Right lobe of liver (tissue), 6 donors: ENCODE measurements around the gene FYCO1. TPM values are rescaled to one million over a fixed set of nuclear protein-coding genes. Genes with fewer than 3 reads are reported as not detected.

Experiments
- ATAC-seq, 4 donors: fragments of 200-7000 bp; cut with Tn5 transposase; one replicate each; pipeline ENCODE4 v1.9.1; 2020; ENCODE audit warnings: mild to moderate bottlenecking in 4 of 4, moderate library complexity in 4 of 4
- DNase-seq, 3 donors: peaks; one replicate each; pipeline ENCODE4 v3.0.0-alpha.2; 2020
- H3K27ac ChIP-seq, 3 donors: fragments of 200-600 bp; one replicate each; pipeline ENCODE4 v1.8.0; 2022
- H3K27me3 ChIP-seq, 2 donors: fragments of 200-600 bp; one replicate each; pipeline ENCODE4 v1.8.0; 2022
- H3K36me3 ChIP-seq, 4 donors: fragments of 200-600 bp; sonication (generic) in 1 of 4; one replicate each; pipeline versions ENCODE4 v1.5.1 to v1.8.0; 2017 to 2022; ENCODE audit warnings: control low read depth in 1 of 4
- H3K4me1 ChIP-seq, 4 donors: fragments of 200-600 bp; sonication (generic) in 1 of 4; one replicate each; pipeline versions ENCODE4 v1.5.1 to v1.8.0; 2017 to 2022; ENCODE audit warnings: control low read depth in 1 of 4
- H3K4me3 ChIP-seq, 3 donors: fragments of 200-600 bp; one replicate each; pipeline ENCODE4 v1.8.0; 2022
- H3K9me3 ChIP-seq, 4 donors: fragments of 200-600 bp; sonication (generic) in 1 of 4; one replicate each; pipeline versions ENCODE4 v1.5.1 to v1.8.0; 2017 to 2022; ENCODE audit warnings: control low read depth in 1 of 4
- CTCF ChIP-seq, 4 donors: fragments of 200-600 bp in 3 of 4; fragments of 450-650 bp in 1 of 4; IDR thresholded peaks; one replicate each; pipeline versions ENCODE4 v1.5.1 to v1.8.0; 2016 to 2022; ENCODE audit warnings: antibody characterized with exemption in 4 of 4, mild to moderate bottlenecking in 2 of 4
- POLR2A ChIP-seq: fragments of 450-650 bp; IDR thresholded peaks from one replicate; pipeline ENCODE4 v1.6.1; 2017; ENCODE audit warnings: antibody characterized with exemption, mild to moderate bottlenecking
- WGBS: methylation state at CpG from one replicate; pipeline ENCODE4 v1.1.6; 2018; ENCODE audit warnings: low coverage, low lambda C conversion rate; ENCODE audit not compliant: insufficient coverage; ENCODE audit errors: missing lambda C conversion rate; 5-methylcytosine and 5-hydroxymethylcytosine counted together
- intact Hi-C, 2 donors: fragments of 100-400 bp; cut with DNase I; formaldehyde crosslinking; loops; one replicate each; pipeline versions ENCODE4 v1.11.2 to v1.14.1; 2022
- total RNA-seq, 6 experiments: library from RNA; depleted of rRNA in 2 of 6; stranded (reverse); fragments of >200 nt in 2 of 6; fragmentation: NEBNext Ultra II Directional in 3 of 6; extraction: Animal tissue kit (Norgen Biotek cat#: 25700) in 3 of 6; gene quantifications; one replicate each; pipeline versions ENCODE4 v1.1.0 to v1.2.4, GENCODE V29; 2016 to 2023
- donor health status: DM: no; HTN: yes; CAD: no.
- donor health status: DM: no; HTN: no; CAD: no.
- donor health status: DM: no; HTN: no; CAD: no.
- donor health status: DM: no; HTN: yes; CAD: no.
- donor health status: DM: no; HTN: yes; CAD: no.

The FYCO1 gene
- total RNA-seq, 6 experiments from 2014 or later: 16.0 to 22.0 (median 21.0) TPM

DNA sequence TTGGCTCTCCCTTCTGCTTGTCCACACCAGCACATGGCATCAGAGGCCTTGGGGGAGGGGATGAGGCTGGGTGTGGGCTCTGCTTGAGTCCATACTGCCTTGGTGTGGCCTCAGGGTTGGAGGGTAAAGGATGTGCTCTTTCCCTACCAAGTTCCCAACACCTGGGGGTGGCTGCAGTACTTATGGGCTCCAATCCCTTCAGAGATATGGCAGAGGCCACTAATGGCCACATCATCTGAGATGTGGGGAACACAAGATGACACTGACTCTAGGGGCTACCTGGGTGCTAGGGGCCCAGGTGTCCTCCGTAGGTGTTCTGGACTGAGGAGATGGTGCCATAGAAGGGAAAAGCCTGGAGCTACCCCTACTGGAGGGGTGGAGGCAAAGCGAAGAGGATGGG is 45.5 kb downstream of the FYCO1 start:
- no peak for ATAC-seq
- Histone ChIP-seq H3K27ac (no peak overlapping the region), H3K4me3 (no peak overlapping the region), H3K36me3 (peaks cover 3 to 75% (median 20%) of the 10 kb centered on the region in 4 donors), H3K4me1 (peaks cover 0 to 5% (median 0%) of the 10 kb centered on the region in 4 donors), H3K9me3 (no peaks in the 10 kb centered on the region), H3K27me3 (no peaks in the 10 kb centered on the region)
- intact Hi-C loops: no loop called here
- TF ChIP-seq POLR2A (no peak), CTCF (IDR thresholded peaks at IDR 0.05) (no peak)
- DNase-seq: no peak
- WGBS: 92% methylated on average over 2 of the region's 2 CpGs

DNA sequence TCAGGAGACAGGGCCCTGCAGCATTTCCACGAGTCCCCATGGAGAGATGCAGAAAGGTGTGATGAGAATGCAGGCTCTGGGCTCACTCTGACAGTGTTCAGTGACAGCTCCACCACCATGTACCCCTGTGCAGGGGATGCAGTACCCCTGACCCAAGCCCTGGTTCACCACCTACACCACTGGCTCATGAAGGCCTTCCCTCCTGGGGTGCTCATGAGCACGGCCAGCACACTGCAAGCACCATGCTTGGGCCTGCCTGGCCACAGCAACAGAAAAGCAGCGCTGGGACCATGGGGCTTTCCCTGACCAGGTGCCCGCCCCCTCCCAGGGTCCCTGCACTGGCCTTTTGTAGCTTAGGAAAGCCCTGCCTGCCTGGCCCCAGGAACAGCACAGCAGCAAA is 46.2 kb downstream of the FYCO1 start:
- no peak for DNase-seq
- no peak for ATAC-seq
- TF ChIP-seq POLR2A (no peak), CTCF (IDR thresholded peaks at IDR 0.05) (no peak)
- 83% methylated on average over 1 of the region's 4 CpGs for WGBS
- Histone ChIP-seq H3K9me3 (no peaks in the 10 kb centered on the region), H3K36me3 (peaks cover 0 to 68% (median 19%) of the 10 kb centered on the region in 4 donors), H3K4me1 (peaks cover 0 to 5% (median 0%) of the 10 kb centered on the region in 4 donors), H3K27me3 (no peaks in the 10 kb centered on the region), H3K27ac (no peak overlapping the region), H3K4me3 (no peak overlapping the region)
- intact Hi-C loops: no loop called here

DNA sequence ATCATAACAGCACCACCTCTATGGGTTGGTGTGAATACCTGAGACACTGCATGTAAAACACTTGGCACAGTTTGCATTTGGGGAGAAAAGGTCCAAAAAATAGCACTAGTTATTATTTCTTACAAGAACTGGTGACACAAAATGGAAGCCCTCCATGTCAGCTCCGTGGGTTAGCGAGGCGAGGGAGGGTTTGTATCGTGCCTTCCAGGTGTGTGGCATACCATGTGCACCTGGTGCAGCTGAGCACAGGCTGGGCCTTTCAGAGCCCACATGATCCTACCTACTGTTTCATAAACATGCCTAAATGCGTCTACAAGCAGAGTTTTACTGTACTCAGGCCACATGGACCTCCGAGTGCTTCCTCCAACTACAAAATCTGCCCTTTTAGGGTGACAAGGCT is 46.7 kb downstream of the FYCO1 start:
- H3K9me3 ChIP-seq: no peaks in the 10 kb centered on the region
- ATAC-seq (no peak), DNase-seq (no peak)
- H3K27me3 ChIP-seq: no peaks in the 10 kb centered on the region
- 80% methylated on average over 1 of the region's 6 CpGs for WGBS
- no peak overlapping the region for H3K27ac ChIP-seq
- TF ChIP-seq POLR2A: no peak
- TF ChIP-seq CTCF (IDR thresholded peaks at IDR 0.05): no peak
- intact Hi-C loops: no loop called here
- peaks cover 0 to 62% (median 19%) of the 10 kb centered on the region in 4 donors for H3K36me3 ChIP-seq
- H3K4me1 ChIP-seq: peaks cover 0 to 4% (median 0%) of the 10 kb centered on the region in 4 donors
- H3K4me3 ChIP-seq: no peak overlapping the region

GRCh38 chr3:45948311-45948781 is 47.3 kb downstream of the FYCO1 start:
- DNase-seq (no peak), ATAC-seq (no peak)
- Histone ChIP-seq H3K4me1 (no peaks in the 10 kb centered on the region), H3K36me3 (peaks cover 0 to 57% (median 19%) of the 10 kb centered on the region in 4 donors), H3K4me3 (no peak overlapping the region), H3K27ac (no peak overlapping the region), H3K27me3 (no peaks in the 10 kb centered on the region), H3K9me3 (no peaks in the 10 kb centered on the region)
- TF ChIP-seq POLR2A (no peak), CTCF (IDR thresholded peaks at IDR 0.05) (no peak)
- WGBS: 78% methylated on average over 6 of the region's 6 CpGs
- intact Hi-C loops: no loop called here

GRCh38 chr3:45947361-45947760 is 48.3 kb downstream of the FYCO1 start:
- Histone ChIP-seq H3K36me3 (peaks cover 0 to 57% (median 16%) of the 10 kb centered on the region in 4 donors), H3K9me3 (no peaks in the 10 kb centered on the region), H3K4me1 (no peaks in the 10 kb centered on the region), H3K27me3 (no peaks in the 10 kb centered on the region), H3K4me3 (no peak overlapping the region), H3K27ac (no peak overlapping the region)
- WGBS: 100% methylated on average over 1 of the region's 3 CpGs
- intact Hi-C loops: no loop called here
- DNase-seq (no peak), ATAC-seq (no peak)
- TF ChIP-seq POLR2A: no peak
- TF ChIP-seq CTCF (IDR thresholded peaks at IDR 0.05): no peak
